SK-N-SH (cell line): Measurements from ENCODE around the gene DNM2.

Source experiments
- CHD2 ChIP-seq: fragments of 150-350 bp; IDR thresholded peaks from 2 replicates; pipeline ENCODE4 v1.6.1; 2018; ENCODE audit warnings: low read length; ENCODE audit not compliant: partially characterized antibody
- EZH2phosphoT487 ChIP-seq: fragments of 200-600 bp; sonication (generic); IDR thresholded peaks from 2 replicates; pipeline ENCODE4 v1.6.1; 2017; ENCODE audit warnings: low read depth, mixed run types, mild to moderate bottlenecking, antibody characterized with exemption, moderate library complexity, borderline replicate concordance
- FOSL2 ChIP-seq: IDR thresholded peaks from 2 replicates; pipeline ENCODE4 v1.4.0; 2012; ENCODE audit warnings: low read depth, mild to moderate bottlenecking, moderate library complexity, borderline replicate concordance
- GABPA ChIP-seq: IDR thresholded peaks from 2 replicates; pipeline ENCODE4 v1.4.0; 2012; ENCODE audit warnings: low read depth, mild to moderate bottlenecking
- GATA2 ChIP-seq: sonication (generic); formaldehyde crosslinking; IDR thresholded peaks from 2 replicates; pipeline ENCODE4 v1.5.0; 2020; ENCODE audit warnings: mild to moderate bottlenecking, missing genetic modification reagents
- MEF2A ChIP-seq: IDR thresholded peaks from 2 replicates; pipeline ENCODE4 v1.4.0; 2012; ENCODE audit warnings: low read depth, borderline replicate concordance
- POLR2AphosphoS5 ChIP-seq: IDR thresholded peaks from 2 replicates; pipeline ENCODE4 v1.6.1; 2012; ENCODE audit warnings: low read depth, low read length
- RAD21 ChIP-seq: IDR thresholded peaks from 2 replicates; pipeline ENCODE4 v1.6.1; 2012; ENCODE audit warnings: mild to moderate bottlenecking, low read length
- RFX5 ChIP-seq: IDR thresholded peaks from 2 replicates; pipeline ENCODE4 v1.6.1; 2012; ENCODE audit warnings: mild to moderate bottlenecking, improper control_type of control experiment, low read length
- TF ChIP-seq, protein P1 (sequence below): IDR thresholded peaks from 2 replicates; pipeline ENCODE4 v1.4.0; 2012; ENCODE audit warnings: low read depth
- TF ChIP-seq, protein P2 (sequence below): fragments of 200-600 bp; sonication (generic); IDR thresholded peaks from 2 replicates; pipeline ENCODE4 v1.6.1; 2017; ENCODE audit warnings: antibody characterized with exemption, mild to moderate bottlenecking, moderate library complexity
- TF ChIP-seq, protein P3 (sequence below): IDR thresholded peaks from 2 replicates; pipeline ENCODE4 v1.4.0; 2012; ENCODE audit warnings: low read depth, borderline replicate concordance

DNA sequence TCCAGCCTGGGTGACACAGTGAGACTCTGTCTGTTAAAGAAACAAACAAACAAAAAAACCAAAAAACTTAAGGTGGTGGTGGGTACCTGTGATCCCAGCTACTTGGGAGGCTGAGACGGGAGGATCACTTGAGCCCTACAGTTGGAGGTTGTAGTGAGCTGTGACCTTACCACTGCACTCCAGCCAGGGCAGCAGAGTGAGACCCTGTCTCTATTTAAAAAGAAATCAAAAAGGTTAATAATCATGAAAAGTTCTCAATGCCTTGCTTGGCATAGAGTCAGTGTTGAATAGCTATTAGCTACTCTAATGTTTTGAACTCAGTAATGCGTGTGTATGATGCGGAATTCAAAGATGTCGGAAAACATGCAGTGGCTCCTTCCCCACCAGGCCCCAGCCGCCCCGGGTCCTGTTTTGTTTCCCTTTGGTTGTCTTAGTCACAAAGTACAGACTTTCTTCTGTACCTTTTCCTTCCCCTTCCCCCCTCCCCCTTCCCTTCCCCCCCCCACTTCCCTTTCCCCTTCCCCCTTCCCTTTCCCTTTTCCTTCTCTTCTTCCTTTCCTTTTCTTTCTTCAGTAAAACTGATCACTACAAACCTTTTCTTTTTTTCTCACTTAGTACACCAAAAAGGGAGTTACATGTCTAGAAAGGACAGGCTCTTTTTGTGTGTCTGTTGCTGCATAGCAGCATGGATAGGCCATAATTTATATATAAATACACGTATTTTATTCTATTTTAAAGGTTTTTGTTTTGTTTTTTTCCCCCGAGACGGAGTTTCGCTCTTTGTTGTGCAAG is 35.2 kb downstream of the DNM2 start:
- TF ChIP-seq, protein P1, sequence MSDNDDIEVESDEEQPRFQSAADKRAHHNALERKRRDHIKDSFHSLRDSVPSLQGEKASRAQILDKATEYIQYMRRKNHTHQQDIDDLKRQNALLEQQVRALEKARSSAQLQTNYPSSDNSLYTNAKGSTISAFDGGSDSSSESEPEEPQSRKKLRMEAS = no peak
- TF ChIP-seq, protein P2, sequence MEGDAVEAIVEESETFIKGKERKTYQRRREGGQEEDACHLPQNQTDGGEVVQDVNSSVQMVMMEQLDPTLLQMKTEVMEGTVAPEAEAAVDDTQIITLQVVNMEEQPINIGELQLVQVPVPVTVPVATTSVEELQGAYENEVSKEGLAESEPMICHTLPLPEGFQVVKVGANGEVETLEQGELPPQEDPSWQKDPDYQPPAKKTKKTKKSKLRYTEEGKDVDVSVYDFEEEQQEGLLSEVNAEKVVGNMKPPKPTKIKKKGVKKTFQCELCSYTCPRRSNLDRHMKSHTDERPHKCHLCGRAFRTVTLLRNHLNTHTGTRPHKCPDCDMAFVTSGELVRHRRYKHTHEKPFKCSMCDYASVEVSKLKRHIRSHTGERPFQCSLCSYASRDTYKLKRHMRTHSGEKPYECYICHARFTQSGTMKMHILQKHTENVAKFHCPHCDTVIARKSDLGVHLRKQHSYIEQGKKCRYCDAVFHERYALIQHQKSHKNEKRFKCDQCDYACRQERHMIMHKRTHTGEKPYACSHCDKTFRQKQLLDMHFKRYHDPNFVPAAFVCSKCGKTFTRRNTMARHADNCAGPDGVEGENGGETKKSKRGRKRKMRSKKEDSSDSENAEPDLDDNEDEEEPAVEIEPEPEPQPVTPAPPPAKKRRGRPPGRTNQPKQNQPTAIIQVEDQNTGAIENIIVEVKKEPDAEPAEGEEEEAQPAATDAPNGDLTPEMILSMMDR = no peak
- TF ChIP-seq FOSL2 (no peak), MEF2A (no peak), POLR2AphosphoS5 (no peak), RAD21 (no peak), RFX5 (no peak), CHD2 (no peak), GATA2 (CRISPR knock-in tag) (no peak), EZH2phosphoT487 (no peak), GABPA (no peak)
- TF ChIP-seq, protein P3, sequence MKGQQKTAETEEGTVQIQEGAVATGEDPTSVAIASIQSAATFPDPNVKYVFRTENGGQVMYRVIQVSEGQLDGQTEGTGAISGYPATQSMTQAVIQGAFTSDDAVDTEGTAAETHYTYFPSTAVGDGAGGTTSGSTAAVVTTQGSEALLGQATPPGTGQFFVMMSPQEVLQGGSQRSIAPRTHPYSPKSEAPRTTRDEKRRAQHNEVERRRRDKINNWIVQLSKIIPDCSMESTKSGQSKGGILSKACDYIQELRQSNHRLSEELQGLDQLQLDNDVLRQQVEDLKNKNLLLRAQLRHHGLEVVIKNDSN = no peak
